Measurements from ENCODE around the gene PGPEP1.

GRCh38 chr19:18418029-18418482 lies 77.7 kb downstream of the PGPEP1 start:
- TF ChIP-seq, protein P1, sequence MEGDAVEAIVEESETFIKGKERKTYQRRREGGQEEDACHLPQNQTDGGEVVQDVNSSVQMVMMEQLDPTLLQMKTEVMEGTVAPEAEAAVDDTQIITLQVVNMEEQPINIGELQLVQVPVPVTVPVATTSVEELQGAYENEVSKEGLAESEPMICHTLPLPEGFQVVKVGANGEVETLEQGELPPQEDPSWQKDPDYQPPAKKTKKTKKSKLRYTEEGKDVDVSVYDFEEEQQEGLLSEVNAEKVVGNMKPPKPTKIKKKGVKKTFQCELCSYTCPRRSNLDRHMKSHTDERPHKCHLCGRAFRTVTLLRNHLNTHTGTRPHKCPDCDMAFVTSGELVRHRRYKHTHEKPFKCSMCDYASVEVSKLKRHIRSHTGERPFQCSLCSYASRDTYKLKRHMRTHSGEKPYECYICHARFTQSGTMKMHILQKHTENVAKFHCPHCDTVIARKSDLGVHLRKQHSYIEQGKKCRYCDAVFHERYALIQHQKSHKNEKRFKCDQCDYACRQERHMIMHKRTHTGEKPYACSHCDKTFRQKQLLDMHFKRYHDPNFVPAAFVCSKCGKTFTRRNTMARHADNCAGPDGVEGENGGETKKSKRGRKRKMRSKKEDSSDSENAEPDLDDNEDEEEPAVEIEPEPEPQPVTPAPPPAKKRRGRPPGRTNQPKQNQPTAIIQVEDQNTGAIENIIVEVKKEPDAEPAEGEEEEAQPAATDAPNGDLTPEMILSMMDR (IDR thresholded peaks at IDR 0.05): no peak
- no peak for TF ChIP-seq POLR2A (IDR thresholded peaks at IDR 0.05)

Data from heart left ventricle (tissue), 13 donors.